GM12878 (cell line): ENCODE measurements around the gene LCN1. TPM values are rescaled to one million over a fixed set of nuclear protein-coding genes. Genes with fewer than 3 reads are reported as not detected.

Experiments used
- ATAC-seq: fragments of 200-7000 bp; cut with Tn5 transposase; 3 replicates; pipeline ENCODE4 v1.9.1; 2020; ENCODE audit warnings: mild to moderate bottlenecking, moderate library complexity
- BruUV-seq: library from RNA; stranded (reverse); fragments of 400-500 nt; replicated peaks from 2 replicates; lab custom pipeline; 2021; lab: Mats Ljungman, UMichigan
- CTCF ChIA-PET: fragments of 300-600 bp; sonication (Branson Sonifier 250); formaldehyde crosslinking; extraction: SDS; loops from one replicate; lab custom pipeline; 2021; ENCODE audit warnings: inconsistent platforms; lab: Yijun Ruan, JAX
- POLR2A ChIA-PET: fragments of 350-600 bp; formaldehyde crosslinking; extraction: SDS; loops from one replicate; lab custom pipeline; 2021; ENCODE audit warnings: inconsistent platforms; lab: Charles Lee
- RAD21 ChIA-PET: fragments of 300-600 bp; sonication (Branson Sonifier 250); formaldehyde crosslinking; loops from one replicate; lab custom pipeline; 2023; ENCODE audit warnings: antibody characterized with exemption; ENCODE audit not compliant: unreplicated experiment; lab: Charles Lee
- SMC1A ChIA-PET: fragments of 300-600 bp; sonication (Branson Sonifier 250); formaldehyde crosslinking; loops from one replicate; lab custom pipeline; 2023; ENCODE audit not compliant: unreplicated experiment, uncharacterized antibody; lab: Charles Lee
- DNase-seq: peaks from one replicate; pipeline ENCODE4 v3.0.0-alpha.2; 2011; ENCODE audit warnings: low read depth, low spot score
- FAIRE-seq: peaks from 3 replicates; lab custom pipeline; 2011; peaks lifted over from hg19 to GRCh38; lab: Jason Lieb, UNC
- H2AFZ ChIP-seq: 2 replicates; pipeline ENCODE4 v1.6.0; 2011; ENCODE audit warnings: low read depth, low read length, control low read depth; ENCODE audit not compliant: control insufficient read depth
- H3K27ac ChIP-seq: 2 replicates; pipeline ENCODE4 v1.5.1; 2011; ENCODE audit warnings: control low read depth; ENCODE audit not compliant: control insufficient read depth, insufficient read depth
- H3K27me3 ChIP-seq, 2 experiments: replicated peaks in 1 of 2; 2 replicates each; pipeline versions ENCODE4 v1.6.0 to v1.6.1; 2011; ENCODE audit warnings: low read length in 1 of 2; ENCODE audit not compliant: control insufficient read depth in 2 of 2, insufficient read depth in 2 of 2
- H3K36me3 ChIP-seq, 2 experiments: 2 replicates each; pipeline ENCODE4 v1.5.1; 2011; ENCODE audit warnings: low read length in 1 of 2; ENCODE audit not compliant: control insufficient read depth in 2 of 2, insufficient read depth in 2 of 2
- H3K4me1 ChIP-seq: 2 replicates; pipeline ENCODE4 v1.6.1; 2011; ENCODE audit warnings: mild to moderate bottlenecking, low read length, moderate library complexity, mixed read lengths; ENCODE audit not compliant: control insufficient read depth, insufficient read depth
- H3K4me2 ChIP-seq: 2 replicates; pipeline ENCODE4 v1.6.0; 2011; ENCODE audit warnings: control low read depth; ENCODE audit not compliant: control insufficient read depth, insufficient read depth
- H3K4me3 ChIP-seq: fragments of 200-600 bp; sonication (generic); 2 replicates; pipeline ENCODE4 v1.5.1; 2016
- H3K79me2 ChIP-seq: 2 replicates; pipeline ENCODE4 v1.6.0; 2011; ENCODE audit warnings: low read length; ENCODE audit not compliant: control insufficient read depth, insufficient read depth
- H3K9ac ChIP-seq: 2 replicates; pipeline ENCODE4 v1.8.0; 2011; ENCODE audit warnings: low read length, control low read depth, mixed read lengths; ENCODE audit not compliant: control insufficient read depth, insufficient read depth
- H3K9me3 ChIP-seq: replicated peaks from 3 replicates; pipeline ENCODE4 v1.5.1; 2011; ENCODE audit warnings: mild to moderate bottlenecking, low read length; ENCODE audit not compliant: control insufficient read depth, insufficient read depth
- H4K20me1 ChIP-seq: 2 replicates; pipeline ENCODE4 v1.6.0; 2011; ENCODE audit not compliant: control insufficient read depth, insufficient read depth
- CEBPZ ChIP-seq: fragments of 150-350 bp; IDR thresholded peaks from 2 replicates; pipeline ENCODE4 v1.6.1; 2016; ENCODE audit warnings: low read depth, low read length
- ESRRA ChIP-seq: IDR thresholded peaks from 2 replicates; pipeline ENCODE4 v1.6.1; 2012; ENCODE audit warnings: mild to moderate bottlenecking, low read length, improper control_type of control experiment
- MYC ChIP-seq: IDR thresholded peaks from 2 replicates; pipeline ENCODE4 v1.6.1; 2011; ENCODE audit warnings: mild to moderate bottlenecking, low read length, moderate library complexity, inconsistent platforms; ENCODE audit not compliant: insufficient read depth, insufficient replicate concordance, insufficient read length, severe bottlenecking
- NFIC ChIP-seq: IDR thresholded peaks from 2 replicates; pipeline ENCODE4 v1.6.1; 2012; ENCODE audit warnings: low read depth, mild to moderate bottlenecking, inconsistent platforms, low read length, moderate library complexity
- SIX5 ChIP-seq: IDR thresholded peaks from 2 replicates; pipeline ENCODE4 v1.6.1; 2011; ENCODE audit warnings: mild to moderate bottlenecking, low read depth, low read length, moderate library complexity; ENCODE audit not compliant: severe bottlenecking
- SREBF2 ChIP-seq: IDR thresholded peaks from 2 replicates; pipeline ENCODE4 v1.6.1; 2012; ENCODE audit warnings: mild to moderate bottlenecking, low read length
- SRF ChIP-seq, 2 experiments: IDR thresholded peaks; 2 replicates each; pipeline ENCODE4 v1.6.1; 2011; ENCODE audit warnings: low read depth in 2 of 2, low read length in 2 of 2, mild to moderate bottlenecking in 1 of 2, moderate library complexity in 1 of 2
- SUPT20H ChIP-seq: IDR thresholded peaks from 2 replicates; pipeline ENCODE4 v1.6.1; 2011; ENCODE audit warnings: low read depth, mild to moderate bottlenecking, low read length, moderate library complexity, borderline replicate concordance; ENCODE audit not compliant: control insufficient read depth
- TCF12 ChIP-seq: IDR thresholded peaks from 2 replicates; pipeline ENCODE4 v1.6.1; 2011; ENCODE audit warnings: low read depth, mild to moderate bottlenecking, low read length
- TCF3 ChIP-seq: IDR thresholded peaks from 2 replicates; pipeline ENCODE4 v1.6.1; 2012; ENCODE audit warnings: low read depth, mild to moderate bottlenecking, low read length, borderline replicate concordance; ENCODE audit not compliant: insufficient read depth
- ZBTB33 ChIP-seq: fragments of 450-650 bp; IDR thresholded peaks from 2 replicates; pipeline ENCODE4 v1.6.1; 2017; ENCODE audit warnings: mild to moderate bottlenecking
- ZNF687 ChIP-seq: fragments of 450-650 bp; IDR thresholded peaks from 2 replicates; pipeline ENCODE4 v1.6.1; 2017; ENCODE audit warnings: mild to moderate bottlenecking, moderate library complexity
- WGBS: methylation state at CpG from one replicate; pipeline ENCODE4 v1.1.6; 2016; ENCODE audit warnings: low lambda C conversion rate; ENCODE audit not compliant: insufficient replicate concordance, insufficient coverage; ENCODE audit errors: missing lambda C conversion rate; 5-methylcytosine and 5-hydroxymethylcytosine counted together
- in situ Hi-C: fragments of 300-500 bp; cut with MboI; formaldehyde crosslinking; loops from 9 replicates; pipeline ENCODE4 v1.14.3; 2018; ENCODE audit warnings: mixed read lengths
- intact Hi-C: fragments of 100-400 bp; cut with micrococcal nuclease; formaldehyde crosslinking; loops from one replicate; pipeline ENCODE4 v1.14.2; 2022; ENCODE audit not compliant: unreplicated experiment
- polyA plus RNA-seq, 11 experiments: library from polyadenylated mRNA; depleted of rRNA in 4 of 11; unstranded in 6 of 11; stranded (reverse) in 5 of 11; fragments of >200 nt; fragmentation: Nextera tagmentation in 4 of 11; fragmentation: Illumina TruSeq in 1 of 11; extraction: Ambion mirVana in 4 of 11; extraction: Trizol in 1 of 11; gene quantifications; 1 replicate in 1 of 11; 2 replicates in 10 of 11; pipeline versions ENCODE4 v1.2.1 to v1.2.3, GENCODE V29; 2011 to 2016; ENCODE audit warnings: inconsistent platforms in 2 of 11, missing spikeins in 2 of 11, low read depth in 1 of 11
- total RNA-seq, 4 experiments: library from RNA; depleted of rRNA in 3 of 4; stranded (reverse); fragments of >200 nt in 3 of 4; fragmentation: Illumina TruSeq in 1 of 4; extraction: Trizol in 1 of 4; gene quantifications; 2 replicates each; pipeline versions ENCODE4 v1.2.1 to v1.2.3, GENCODE V29; 2013 to 2021

The LCN1 gene
- total and polyA plus RNA-seq, 10 of the 15 experiments (the other 5 are each of a cell fraction or from before 2014, with no cell fraction given) = not detected

GRCh38 chr9:135484460-135485277, 36.6 kb upstream of the LCN1 start:
- 82% methylated on average over 46 of the region's 47 CpGs for WGBS
- Histone ChIP-seq H3K27ac (no peak overlapping the region), H3K9me3 (no peaks in the 10 kb centered on the region), H4K20me1 (no peaks in the 10 kb centered on the region), H3K79me2 (no peaks in the 10 kb centered on the region), H3K4me1 (no peaks in the 10 kb centered on the region), H3K9ac (no peak overlapping the region), H3K4me3 (no peak overlapping the region), H2AFZ (no peak overlapping the region), H3K4me2 (no peak overlapping the region), H3K36me3 (no peaks in the 10 kb centered on the region; a peak in 1 of 4 replicates), H3K27me3 (no peaks in the 10 kb centered on the region; a peak in 1 of 4 replicates)
- POLR2A ChIA-PET = no interaction called here
- in situ Hi-C loops (no loop called here), intact Hi-C loops (no loop called here)
- SMC1A ChIA-PET = no interaction called here
- ATAC-seq (no peak), DNase-seq (no peak), FAIRE-seq (no peak)
- CTCF ChIA-PET = no interaction called here
- no TSS peak for BruUV-seq
- RAD21 ChIA-PET = no interaction called here
- no peak for TF ChIP-seq SUPT20H
- TF ChIP-seq TCF3 = no peak
- TF ChIP-seq SREBF2 = no peak
- TF ChIP-seq NFIC = no peak
- no peak for TF ChIP-seq MYC
- TF ChIP-seq CEBPZ = no peak
- no peak for TF ChIP-seq TCF12
- no peak for TF ChIP-seq ZBTB33
- no peak for TF ChIP-seq SIX5
- no peak for TF ChIP-seq ESRRA
- no peak for TF ChIP-seq SRF (IDR thresholded peaks at IDR 0.05; ENCODE audit: low read depth in 2 of 2, low read length in 2 of 2)
- TF ChIP-seq ZNF687 = no peak
